Fibroblast of pulmonary artery (primary cell): ENCODE measurements around the gene DPYD.

Experiments
- DNase-seq: peaks from one replicate; pipeline ENCODE4 v3.0.0-alpha.2; 2010; ENCODE audit warnings: low read depth
- H3K4me3 ChIP-seq: replicated peaks from 2 replicates; pipeline ENCODE4 v1.5.1; 2011; ENCODE audit warnings: low read depth, mild to moderate bottlenecking, control low read depth, low read length, moderate library complexity
- CTCF ChIP-seq: IDR thresholded peaks from 2 replicates; pipeline ENCODE4 v1.5.1; 2011; ENCODE audit warnings: mild to moderate bottlenecking, control low read depth, low read length, inconsistent platforms; ENCODE audit errors: missing control alignments

Gene DPYD

DNA sequence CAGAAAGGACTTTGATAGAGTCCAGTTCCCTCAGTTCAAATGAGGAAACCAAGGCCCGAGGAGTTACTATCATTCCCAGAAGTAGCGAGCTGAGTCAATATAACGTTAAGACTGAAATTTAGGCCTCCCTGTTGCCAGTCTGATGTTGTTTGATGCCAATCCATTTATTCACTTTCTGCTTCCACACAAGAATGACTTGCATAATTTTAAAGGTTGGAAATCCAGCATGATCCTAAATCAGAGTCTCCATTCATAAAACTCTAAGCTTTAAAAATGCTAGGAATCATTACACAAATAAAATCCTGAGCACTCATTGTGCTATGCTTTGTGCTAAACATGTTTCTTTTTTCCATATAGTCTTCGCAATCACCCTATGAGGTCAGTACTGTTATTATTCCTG lies 784.9 kb downstream of the DPYD start:
- no peak for TF ChIP-seq CTCF
- DNase-seq = no peak
- H3K4me3 ChIP-seq = no peak overlapping the region

- no peak overlapping the region for H3K4me3 ChIP-seq
- no peak for TF ChIP-seq CTCF
- DNase-seq = no peak
Measured at GRCh38 chr1:97128426-97128825, 792.4 kb downstream of the DPYD start.

- no peak overlapping the region for H3K4me3 ChIP-seq
- no peak for TF ChIP-seq CTCF
- DNase-seq = no peak
Measured at GRCh38 chr1:97123717-97124431, 797.0 kb downstream of the DPYD start.

DNA sequence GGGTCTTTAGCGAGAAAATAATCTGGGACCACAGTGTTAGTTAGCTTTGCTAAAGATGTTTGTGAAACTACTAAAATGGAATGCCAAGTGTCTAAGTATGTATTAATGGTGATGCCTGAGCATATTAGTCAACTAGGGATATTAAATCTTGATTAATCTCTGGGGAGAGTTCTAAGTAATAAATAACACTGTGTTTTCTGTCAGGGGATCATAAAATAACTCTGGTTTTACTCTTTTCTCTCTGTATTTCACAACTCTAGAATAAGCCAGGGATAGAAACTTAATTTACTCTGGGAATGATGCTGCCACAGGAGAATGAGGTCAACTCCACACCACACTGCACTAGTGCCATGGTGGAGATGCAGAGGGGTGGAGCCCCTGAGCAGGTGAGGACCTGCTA lies 800.0 kb downstream of the DPYD start:
- no peak overlapping the region for H3K4me3 ChIP-seq
- DNase-seq = no peak
- TF ChIP-seq CTCF = no peak

GRCh38 chr1:97119260-97120158 lies 801.3 kb downstream of the DPYD start:
- DNase-seq = no peak
- H3K4me3 ChIP-seq = no peak overlapping the region
- no peak for TF ChIP-seq CTCF

DNA sequence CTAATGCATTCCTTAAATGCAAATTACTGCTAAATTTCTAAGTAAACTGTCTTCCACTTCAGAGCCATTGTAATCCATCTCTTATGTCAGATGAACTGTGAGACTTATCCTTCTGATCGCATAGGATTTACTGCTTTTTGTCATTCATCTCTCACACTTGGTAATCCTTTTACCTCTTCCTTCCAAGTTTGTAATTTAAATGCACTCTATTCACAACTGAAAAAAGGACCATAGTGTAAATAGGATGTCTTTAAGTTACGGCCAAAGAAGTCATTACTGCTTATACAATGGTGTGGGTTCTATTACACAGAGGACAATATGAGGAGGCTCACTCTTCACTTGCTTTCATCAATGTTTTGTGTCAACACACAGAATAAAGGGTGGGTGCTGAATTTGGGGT lies 806.0 kb downstream of the DPYD start:
- TF ChIP-seq CTCF = no peak
- H3K4me3 ChIP-seq = no peak overlapping the region
- DNase-seq = no peak
